H1 (cell line): Measurements from ENCODE around the gene IL20RB. TPM values are rescaled to one million over a fixed set of nuclear protein-coding genes. Genes with fewer than 3 reads are reported as not detected.

Experiments used
- CTCF ChIA-PET: fragments of 300-600 bp; sonication (Branson Sonifier 250); formaldehyde crosslinking; loops from one replicate; lab custom pipeline; 2021; ENCODE audit not compliant: partially characterized antibody; lab: Charles Lee
- POLR2A ChIA-PET: fragments of 300-600 bp; sonication (Branson Sonifier 250); formaldehyde crosslinking; loops from one replicate; lab custom pipeline; 2021; ENCODE audit warnings: inconsistent platforms; ENCODE audit not compliant: partially characterized antibody; lab: Charles Lee
- DNase-seq, 2 experiments: peaks; one replicate each; pipeline versions ENCODE4 v3.0.0 to v3.0.0-alpha.2; 2010 to 2022; ENCODE audit warnings: low spot score in 2 of 2, low read depth in 1 of 2, mixed read lengths in 1 of 2
- FAIRE-seq: peaks from 2 replicates; lab custom pipeline; 2011; peaks lifted over from hg19 to GRCh38; lab: Jason Lieb, UNC
- H2AFZ ChIP-seq: 2 replicates; pipeline ENCODE4 v1.8.1; 2012; ENCODE audit warnings: low read length, inconsistent platforms
- H2AK5ac ChIP-seq: 2 replicates; pipeline ENCODE4 v1.6.1; 2013; ENCODE audit warnings: low read depth, low read length
- H2BK120ac ChIP-seq: replicated peaks from 2 replicates; pipeline ENCODE3; 2013; ENCODE audit warnings: low read depth, low read length, inconsistent platforms
- H2BK12ac ChIP-seq: 2 replicates; pipeline ENCODE4 v1.6.1; 2013; ENCODE audit warnings: low read depth, low read length
- H2BK15ac ChIP-seq: 2 replicates; pipeline ENCODE4 v1.6.1; 2013; ENCODE audit warnings: low read length
- H2BK20ac ChIP-seq: 2 replicates; pipeline ENCODE4 v1.6.1; 2013; ENCODE audit warnings: low read length
- H2BK5ac ChIP-seq: 2 replicates; pipeline ENCODE4 v1.6.1; 2013; ENCODE audit warnings: low read depth, low read length
- H3K14ac ChIP-seq: 2 replicates; pipeline ENCODE4 v1.6.1; 2013; ENCODE audit warnings: inconsistent platforms; ENCODE audit not compliant: insufficient read length
- H3K18ac ChIP-seq: 2 replicates; pipeline ENCODE4 v1.6.1; 2013; ENCODE audit warnings: low read length; ENCODE audit errors: extremely low read depth
- H3K23ac ChIP-seq: 2 replicates; pipeline ENCODE4 v1.6.1; 2013; ENCODE audit warnings: inconsistent platforms; ENCODE audit not compliant: insufficient read length
- H3K23me2 ChIP-seq: 2 replicates; pipeline ENCODE4 v1.6.1; 2013; ENCODE audit warnings: low read depth, low read length
- H3K27ac ChIP-seq: 2 replicates; pipeline ENCODE4 v1.6.1; 2011; ENCODE audit warnings: low read depth, low read length, inconsistent platforms
- H3K27me3 ChIP-seq, 4 experiments: replicated peaks in 1 of 4; 1 replicate in 1 of 4; 2 replicates in 3 of 4; pipeline versions ENCODE4 v1.6.1 to v1.8.1; 2011 to 2013; ENCODE audit warnings: low read length in 3 of 4, mild to moderate bottlenecking in 3 of 4, inconsistent platforms in 2 of 4, mixed read lengths in 2 of 4, moderate library complexity in 1 of 4; ENCODE audit not compliant: control insufficient read depth in 3 of 4, insufficient read depth in 3 of 4; ENCODE audit errors: extremely low read depth in 1 of 4
- H3K36me3 ChIP-seq, 4 experiments: 2 replicates each; pipeline versions ENCODE4 v1.6.1 to v1.8.1; 2011 to 2013; ENCODE audit warnings: mild to moderate bottlenecking in 4 of 4, low read length in 3 of 4, moderate library complexity in 2 of 4, control low read depth in 1 of 4, inconsistent platforms in 1 of 4; ENCODE audit not compliant: insufficient read depth in 4 of 4, control insufficient read depth in 2 of 4
- H3K4ac ChIP-seq: replicated peaks from 2 replicates; pipeline ENCODE3; 2013; ENCODE audit warnings: low read length, low read depth, mixed read lengths, inconsistent platforms; ENCODE audit not compliant: insufficient read length
- H3K4me1 ChIP-seq, 4 experiments: replicated peaks in 1 of 4; 1 replicate in 1 of 4; 2 replicates in 3 of 4; pipeline versions ENCODE4 v1.6.1 to v1.8.1; 2011 to 2013; ENCODE audit warnings: low read length in 3 of 4, inconsistent platforms in 2 of 4, mixed read lengths in 1 of 4; ENCODE audit not compliant: insufficient read depth in 4 of 4, control insufficient read depth in 3 of 4
- H3K4me2 ChIP-seq, 2 experiments: 2 replicates each; pipeline versions ENCODE4 v1.6.1 to v1.8.1; 2011 to 2013; ENCODE audit warnings: low read depth in 2 of 2, low read length in 2 of 2, control low read depth in 1 of 2, inconsistent platforms in 1 of 2, mild to moderate bottlenecking in 1 of 2; ENCODE audit not compliant: insufficient read depth in 1 of 2
- H3K4me3 ChIP-seq, 4 experiments: fragments of 200-600, 300-600 bp in 1 of 4; sonication (generic), shearing (Covaris generic), sonication (Bioruptor Twin) in 1 of 4; 2 replicates each; pipeline versions ENCODE4 v1.5.1 to v1.8.1; 2011 to 2016; ENCODE audit warnings: low read length in 4 of 4, low read depth in 3 of 4, control low read depth in 2 of 4, inconsistent platforms in 2 of 4, mild to moderate bottlenecking in 2 of 4, mixed read lengths in 1 of 4, moderate library complexity in 1 of 4; ENCODE audit not compliant: insufficient read depth in 2 of 4; ENCODE audit errors: extremely low read depth in 1 of 4
- H3K56ac ChIP-seq: replicated peaks from 2 replicates; pipeline ENCODE3; 2013; ENCODE audit warnings: low read depth, mild to moderate bottlenecking, mixed read lengths, low read length, inconsistent platforms; ENCODE audit not compliant: insufficient read length
- H3K79me1 ChIP-seq: 2 replicates; pipeline ENCODE4 v1.6.1; 2013; ENCODE audit warnings: low read depth, low read length, control low read depth
- H3K79me2 ChIP-seq, 2 experiments: 2 replicates each; pipeline versions ENCODE4 v1.6.1 to v1.8.1; 2012 to 2013; ENCODE audit warnings: low read length in 2 of 2, mild to moderate bottlenecking in 2 of 2, inconsistent platforms in 1 of 2; ENCODE audit not compliant: insufficient read depth in 2 of 2, control insufficient read depth in 1 of 2
- H3K9ac ChIP-seq, 4 experiments: replicated peaks in 1 of 4; 1 replicate in 1 of 4; 2 replicates in 3 of 4; pipeline versions ENCODE4 v1.6.1 to v1.8.1; 2011 to 2013; ENCODE audit warnings: low read depth in 3 of 4, low read length in 3 of 4, control low read depth in 2 of 4, mild to moderate bottlenecking in 2 of 4, moderate library complexity in 2 of 4, inconsistent platforms in 1 of 4; ENCODE audit errors: extremely low read depth in 1 of 4
- H3K9me3 ChIP-seq, 2 experiments: 2 replicates each; pipeline versions ENCODE4 v1.6.1 to v1.8.1; 2012 to 2013; ENCODE audit warnings: mild to moderate bottlenecking in 2 of 2, moderate library complexity in 2 of 2, control low read depth in 1 of 2, inconsistent platforms in 1 of 2, low read depth in 1 of 2, low read length in 1 of 2, mixed read lengths in 1 of 2; ENCODE audit not compliant: insufficient read depth in 2 of 2
- H4K20me1 ChIP-seq, 2 experiments: replicated peaks in 1 of 2; 2 replicates each; pipeline versions ENCODE3 to v1.8.1; 2011 to 2013; ENCODE audit warnings: inconsistent platforms in 2 of 2, low read length in 2 of 2, mild to moderate bottlenecking in 1 of 2; ENCODE audit not compliant: insufficient read depth in 2 of 2, control insufficient read depth in 1 of 2
- H4K5ac ChIP-seq: 2 replicates; pipeline ENCODE4 v1.6.1; 2013; ENCODE audit warnings: low read length, low read depth, mixed read lengths, inconsistent platforms; ENCODE audit not compliant: insufficient read length
- H4K8ac ChIP-seq: 2 replicates; pipeline ENCODE4 v1.8.0; 2013; ENCODE audit warnings: mild to moderate bottlenecking, moderate library complexity, low read length, inconsistent platforms; ENCODE audit not compliant: insufficient read depth; ENCODE audit errors: extremely low read depth
- H4K91ac ChIP-seq: replicated peaks from 2 replicates; pipeline ENCODE3; 2013; ENCODE audit warnings: low read length, mixed read lengths, inconsistent platforms; ENCODE audit not compliant: insufficient read length
- CEBPB ChIP-seq: IDR thresholded peaks from 2 replicates; pipeline ENCODE4 v1.6.1; 2012; ENCODE audit warnings: low read depth, low read length
- CHD1 ChIP-seq: IDR thresholded peaks from 2 replicates; pipeline ENCODE4 v1.6.1; 2012; ENCODE audit warnings: low read depth, low read length, improper control_type of control experiment
- POLR2A ChIP-seq, 2 experiments: IDR thresholded peaks; 1 replicate in 1 of 2; 2 replicates in 1 of 2; pipeline ENCODE4 v1.6.1; 2011; ENCODE audit warnings: low read depth in 2 of 2, low read length in 2 of 2, mild to moderate bottlenecking in 2 of 2; ENCODE audit errors: control extremely low read depth in 1 of 2
- POLR2AphosphoS5 ChIP-seq: IDR thresholded peaks from 2 replicates; pipeline ENCODE4 v1.6.1; 2011; ENCODE audit warnings: low read depth, low read length
- RXRA ChIP-seq: IDR thresholded peaks from 2 replicates; pipeline ENCODE4 v1.6.1; 2011; ENCODE audit warnings: low read depth, mild to moderate bottlenecking, low read length, moderate library complexity; ENCODE audit not compliant: insufficient read depth
- TAF7 ChIP-seq: optimal IDR thresholded peaks from 2 replicates; pipeline ENCODE3; 2011; ENCODE audit warnings: low read depth, mild to moderate bottlenecking, inconsistent platforms, low read length, moderate library complexity, borderline replicate concordance
- YY1 ChIP-seq: IDR thresholded peaks from 2 replicates; pipeline ENCODE4 v1.6.1; 2011; ENCODE audit warnings: low read depth, mild to moderate bottlenecking, low read length
- WGBS, 2 experiments: shearing (Covaris generic) in 1 of 2; methylation state at CpG; one replicate each; pipeline versions ENCODE4 v1.1.6 to v1.1.7; 2013 to 2015; ENCODE audit warnings: low lambda C conversion rate in 2 of 2, mixed read lengths in 2 of 2, inconsistent platforms in 1 of 2, low coverage in 1 of 2, missing lambda C conversion rate in 1 of 2; ENCODE audit not compliant: insufficient replicate concordance in 2 of 2, insufficient coverage in 1 of 2, insufficient read length in 1 of 2; ENCODE audit errors: extremely low coverage in 1 of 2, missing lambda C conversion rate in 1 of 2; 5-methylcytosine and 5-hydroxymethylcytosine counted together
- polyA plus RNA-seq, 7 experiments: library from polyadenylated mRNA; depleted of rRNA in 3 of 7; stranded (reverse) in 5 of 7; unstranded in 2 of 7; fragments of >200 nt in 5 of 7; fragments of 200-250 nt in 2 of 7; gene quantifications; 1 replicate in 5 of 7; 2 replicates in 1 of 7; 4 replicates in 1 of 7; pipeline versions ENCODE4 v1.2.1 to v1.2.3, GENCODE V29; 2011 to 2013; ENCODE audit warnings: missing spikeins in 2 of 7, mixed read lengths in 2 of 7
- total RNA-seq: library from RNA; stranded (reverse); fragmentation: NEBNext Ultra II Directional; extraction: Animal tissue kit (Norgen Biotek cat#: 25700); gene quantifications from 2 replicates; pipeline ENCODE4 v1.2.1, GENCODE V29; 2021

The IL20RB gene
- total and polyA plus RNA-seq, 2 of the 8 experiments (the other 6 are each of a cell fraction or from before 2014, with no cell fraction given) = 1.6 to 1.8 TPM

DNA sequence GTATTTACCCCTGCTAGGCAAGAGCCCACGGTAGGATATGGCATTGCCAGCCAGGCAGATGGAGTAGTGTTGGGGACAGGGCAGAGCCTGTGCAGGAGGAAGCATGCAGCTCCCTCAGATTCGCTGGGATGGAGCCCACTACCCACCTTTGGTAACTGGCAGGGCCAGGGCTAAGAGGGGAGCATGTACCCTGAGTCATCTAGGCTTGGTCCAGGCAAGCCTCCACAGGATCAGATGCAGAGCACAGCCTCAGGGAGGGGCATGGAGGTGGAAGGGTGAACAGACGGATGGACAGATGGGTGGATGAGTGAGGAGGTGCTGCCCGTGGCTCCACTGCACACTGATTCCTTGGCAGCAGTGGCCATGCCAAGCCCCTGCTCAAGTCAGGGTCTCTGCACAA is 33.0 kb downstream of the IL20RB start:
- TF ChIP-seq RXRA (no peak), CHD1 (no peak), YY1 (no peak), CEBPB (no peak), POLR2AphosphoS5 (no peak), TAF7 (no peak), POLR2A (IDR thresholded peaks at IDR 0.05; ENCODE audit: control extremely low read depth in 1 of 2, low read depth in 2 of 2, low read length in 2 of 2) (no peak)
- Histone ChIP-seq H3K18ac (no peak overlapping the region), H3K4me3 (no peak overlapping the region), H3K23me2 (no peaks in the 10 kb centered on the region), H4K8ac (no peak overlapping the region), H3K27me3 (no peaks in the 10 kb centered on the region), H3K27ac (no peak overlapping the region), H2BK5ac (no peak overlapping the region; the same call in 1 of the 2 replicates), H3K36me3 (0 out of 8 replicates have a peak, but pooled peaks cover 0 to 2% (median 0%) of the 10 kb centered on the region in 4 experiments), H3K79me2 (no peaks in the 10 kb centered on the region), H3K79me1 (no peaks in the 10 kb centered on the region), H3K4me2 (no peak overlapping the region), H2BK20ac (no peak overlapping the region), H4K5ac (no peak overlapping the region), H2BK120ac (no peak overlapping the region), H3K56ac (no peak overlapping the region), H2BK12ac (no peak overlapping the region), H2AFZ (no peak overlapping the region), H3K14ac (no peak overlapping the region), H2BK15ac (no peak overlapping the region), H3K4me1 (no peaks in the 10 kb centered on the region), H4K20me1 (no peaks in the 10 kb centered on the region), H2AK5ac (no peak overlapping the region), H3K9ac (no peak overlapping the region), H3K23ac (no peak overlapping the region), H3K9me3 (peaks cover 5 to 12% of the 10 kb centered on the region in 2 experiments; a peak in 3 of 4 replicates), H3K4ac (no peak overlapping the region), H4K91ac (no peak overlapping the region)
- WGBS, 2 experiments = 81% methylated on average over 4 of the region's 4 CpGs; no CpG with 5 or more reads in 1 of the 2 experiments
- POLR2A ChIA-PET = no interaction called here
- FAIRE-seq = no peak
- CTCF ChIA-PET = interaction anchor here (0.8 kb wide), 1 partner anchor 10 kb away, joined by 4 read pairs; no protein-coding TSS in a partner anchor
- no peak for DNase-seq
